ENCODE measurements around the gene WSCD1. TPM values are rescaled to one million over a fixed set of nuclear protein-coding genes. Genes with fewer than 3 reads are reported as not detected.

The WSCD1 gene
- total and polyA plus RNA-seq, 2 donors (not counting 3 experiments of a cell fraction or from before 2014, with no cell fraction given) = 21.5 to 49.4 TPM

- Histone ChIP-seq H3K36me3 (ENCODE audit: control insufficient read depth in 2 of 2, extremely low read depth in 1 of 2, insufficient read depth in 2 of 2, low read length in 2 of 2) (no peaks in the 10 kb centered on the region), H3K4me3 (replicated peaks in 1 of 3; ENCODE audit: insufficient read depth in 1 of 3, low read depth in 1 of 3, low read length in 3 of 3) (no peak overlapping the region), H3K4me2 (ENCODE audit: insufficient read depth, low read length) (no peak overlapping the region), H3K27me3 (ENCODE audit: control insufficient read depth in 2 of 2, insufficient read depth in 2 of 2, low read length in 2 of 2) (peaks cover 8 to 9% of the 10 kb centered on the region in 2 experiments), H3K4me1 (ENCODE audit: control insufficient read depth, extremely low read depth, insufficient read depth, low read length) (peaks cover 4% of the 10 kb centered on the region), H3K79me2 (ENCODE audit: control insufficient read depth, insufficient read depth, low read length) (no peaks in the 10 kb centered on the region), H4K20me1 (replicated peaks; ENCODE audit: control insufficient read depth, extremely low read depth, insufficient read depth, low read length) (no peaks in the 10 kb centered on the region), H3K9me1 (replicated peaks; ENCODE audit: control insufficient read depth, extremely low read depth, insufficient read depth, low read length) (no peaks in the 10 kb centered on the region), H3K27ac (ENCODE audit: insufficient read depth, low read depth, low read length) (no peak overlapping the region), H3K9ac (replicated peaks; ENCODE audit: extremely low read depth, insufficient read depth, low read length) (no peak overlapping the region), H2AFZ (ENCODE audit: low read depth, low read length) (no peak overlapping the region), H3K9me3 (replicated peaks; ENCODE audit: control insufficient read depth, insufficient read depth, low read length) (no peaks in the 10 kb centered on the region)
- intact Hi-C loops (cut with micrococcal nuclease) = no loop called here
- FAIRE-seq (peak; percentile 93), DNase-seq (ENCODE audit: low read depth, low spot score) (peak; percentile 85)
- ChIA-PET CTCF (interaction anchor here (0.5 to 2.1 kb wide), 11 partner anchors 8 to 469 kb away, joined by 3 to 10 read pairs (median 3); no protein-coding TSS in a partner anchor), POLR2A (interaction anchor here (0.6 kb wide), 1 partner anchor 342 kb away, joined by 5 read pairs; no protein-coding TSS in a partner anchor)
- TF ChIP-seq MAX (IDR thresholded peaks at IDR 0.05; ENCODE audit: insufficient read depth, insufficient read length) (peak; percentile 17), JUN (IDR thresholded peaks at IDR 0.05; ENCODE audit: borderline replicate concordance, insufficient read depth, insufficient read length, low read depth) (peak; percentile 56), MYC (IDR thresholded peaks at IDR 0.05; ENCODE audit: low read depth, low read length) (no peak), POLR2AphosphoS5 (IDR thresholded peaks at IDR 0.05; ENCODE audit: insufficient read depth, low read depth, low read length) (peak; percentile 32), CTCF (IDR thresholded peaks at IDR 0.05; ENCODE audit: extremely low read depth in 1 of 2, insufficient read depth in 1 of 2, low read depth in 1 of 2, low read length in 2 of 2) (no peak), FOS (IDR thresholded peaks at IDR 0.05; ENCODE audit: borderline replicate concordance, insufficient read depth, low read length) (peak; percentile 90)
- no TSS peak for BruUV-seq (replicated peaks)
- dilution Hi-C loops (cut with MboI; ENCODE audit: extremely low pct_ligation_motif_present, low sequenced_read_pairs) = no loop called here
These were observed 8.9 kb upstream of the WSCD1 start for GRCh38 chr17:6061290-6061689.

All from endothelial cell of umbilical vein (primary cell).